Erythroblast (primary cell): ENCODE results near the gene NHSL2.

Experiments used
- DNase-seq, 2 experiments: peaks; one replicate each; lab custom pipeline; 2025; lab: John Stamatoyannopoulos, UW
- GATA1 ChIP-seq: IDR thresholded peaks from 2 replicates; pipeline ENCODE4 v1.6.1; 2011; ENCODE audit warnings: low read depth, mild to moderate bottlenecking, control low read depth, low read length, moderate library complexity
- POLR2A ChIP-seq: IDR thresholded peaks from 2 replicates; pipeline ENCODE4 v1.6.1; 2011; ENCODE audit warnings: mild to moderate bottlenecking, low read length

The NHSL2 gene

GRCh38 chrX:72040506-72040905, 129.9 kb downstream of the NHSL2 start:
- TF ChIP-seq POLR2A: no peak
- no peak for TF ChIP-seq GATA1
- no peak for DNase-seq

DNA sequence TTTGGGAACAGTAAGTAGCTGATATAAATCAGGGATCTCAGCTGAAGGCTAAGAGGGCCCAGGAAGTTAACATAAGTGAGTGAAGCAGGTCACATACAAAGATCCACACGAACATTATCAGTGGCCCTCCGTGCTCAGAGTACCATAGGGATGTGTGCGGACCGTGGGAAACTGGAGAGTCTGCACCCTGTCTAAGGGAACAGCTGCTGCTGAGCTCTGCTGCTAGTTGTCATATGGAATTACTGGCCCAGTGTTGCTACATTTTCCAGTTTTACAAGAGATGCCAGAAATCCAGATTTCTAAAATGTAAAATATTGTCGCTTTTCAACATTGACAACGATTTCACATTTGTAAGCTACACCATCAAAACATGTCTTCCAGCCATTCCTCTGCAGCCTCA, 130.5 kb downstream of the NHSL2 start:
- no peak for TF ChIP-seq GATA1
- TF ChIP-seq POLR2A: no peak
- DNase-seq: no peak

- TF ChIP-seq POLR2A (no peak), GATA1 (no peak)
- DNase-seq: peak; percentile 22 to 34
Observed at GRCh38 chrX:72041871-72042851, 131.5 kb downstream of the NHSL2 start.

DNA sequence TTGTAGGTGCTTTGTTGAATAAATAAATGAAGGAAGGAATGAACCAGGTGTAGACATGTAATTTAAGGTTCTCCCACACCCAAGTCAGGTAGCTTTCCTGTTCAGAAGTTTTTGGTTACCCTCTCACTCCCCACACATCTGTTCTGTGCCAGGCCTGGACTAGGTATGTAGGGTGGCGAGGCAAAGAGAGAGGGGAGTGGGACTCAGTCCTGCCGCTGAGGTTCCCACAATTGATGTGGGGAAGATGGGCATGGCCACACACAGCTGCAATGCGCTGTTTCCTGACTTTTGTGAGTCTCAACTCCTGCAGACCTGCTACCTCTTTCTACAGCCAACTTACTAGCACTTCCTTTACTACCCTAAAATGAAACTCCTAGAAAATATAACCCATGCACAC, 132.2 kb downstream of the NHSL2 start:
- no peak for TF ChIP-seq POLR2A
- DNase-seq: no peak

- TF ChIP-seq GATA1: no peak
- no peak for TF ChIP-seq POLR2A
Observed at GRCh38 chrX:72043636-72044035, 133.0 kb downstream of the NHSL2 start.

GRCh38 chrX:72045141-72045540, 134.5 kb downstream of the NHSL2 start:
- DNase-seq: no peak
- no peak for TF ChIP-seq POLR2A
- no peak for TF ChIP-seq GATA1

More at GRCh38 chrX:72043636-72044035, 133.0 kb downstream of the NHSL2 start:
- DNase-seq: no peak

DNA sequence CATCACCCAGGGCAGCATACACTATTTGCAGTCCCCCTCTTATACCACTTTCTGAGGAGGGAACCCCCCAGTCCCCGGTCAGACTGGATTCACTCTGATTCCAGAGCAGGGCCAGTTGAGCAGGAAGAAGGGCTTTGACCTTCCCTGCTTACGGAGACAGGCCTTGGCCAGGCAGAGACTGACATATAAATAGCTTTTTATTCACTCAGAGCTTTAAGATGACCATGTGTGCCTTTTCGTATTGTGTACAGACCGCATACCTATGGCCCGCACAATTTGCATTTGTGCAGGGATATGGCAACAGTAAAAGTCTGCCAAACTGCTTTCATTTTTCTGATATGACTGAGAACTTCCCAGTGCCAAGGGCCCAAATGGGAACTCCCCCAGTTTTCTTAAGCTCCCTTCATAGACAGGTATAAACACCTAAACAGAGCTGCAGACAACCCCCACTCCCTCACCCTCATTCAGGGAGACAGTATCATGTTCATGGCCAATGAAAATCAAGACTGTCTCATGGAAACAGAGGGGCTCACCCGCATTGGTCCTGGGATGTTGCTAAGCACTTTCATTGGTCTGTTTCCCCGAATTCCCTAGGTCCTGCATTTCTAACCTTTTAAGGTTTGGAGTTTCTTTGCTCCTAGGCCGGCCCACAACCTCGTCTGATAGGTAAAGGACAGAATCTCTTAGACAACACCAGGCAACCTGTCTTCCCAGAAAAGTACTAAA, 135.1 kb downstream of the NHSL2 start:
- TF ChIP-seq POLR2A: no peak
- TF ChIP-seq GATA1: no peak
- no peak for DNase-seq

GRCh38 chrX:72046447-72046846, 135.8 kb downstream of the NHSL2 start:
- DNase-seq: peak; percentile 20 to 37
- TF ChIP-seq POLR2A: no peak
- TF ChIP-seq GATA1: no peak

GRCh38 chrX:72048510-72049455, 138.1 kb downstream of the NHSL2 start:
- DNase-seq: peak; percentile 29 to 33
- TF ChIP-seq POLR2A (no peak), GATA1 (no peak)

- no peak for DNase-seq
- TF ChIP-seq POLR2A: no peak
- no peak for TF ChIP-seq GATA1
Observed at GRCh38 chrX:72050011-72050410, 139.4 kb downstream of the NHSL2 start.

- no peak for DNase-seq
- TF ChIP-seq POLR2A (no peak), GATA1 (no peak)
Observed at GRCh38 chrX:72051589-72051988, 140.9 kb downstream of the NHSL2 start.

GRCh38 chrX:72052415-72053090, 141.9 kb downstream of the NHSL2 start:
- TF ChIP-seq POLR2A (no peak), GATA1 (no peak)

DNA sequence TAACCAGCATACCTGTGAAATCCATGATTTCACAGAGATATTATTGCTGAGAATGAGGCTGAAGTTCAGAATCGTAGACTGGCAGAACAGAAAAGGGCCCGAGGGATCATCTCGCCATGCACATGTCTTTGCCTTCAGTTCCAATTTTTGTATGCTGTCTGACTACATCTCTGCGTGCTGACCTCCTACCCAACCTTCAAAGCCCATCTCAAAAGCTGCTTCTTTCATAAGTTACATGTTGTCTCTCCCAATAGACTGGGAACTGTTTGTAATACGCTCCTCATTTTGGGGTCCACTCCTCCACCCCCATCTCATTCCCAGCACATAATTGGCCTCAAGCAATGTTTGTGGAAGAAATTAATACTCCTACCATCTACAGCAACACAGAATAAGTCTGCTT, 142.9 kb downstream of the NHSL2 start:
- DNase-seq: no peak
- TF ChIP-seq GATA1: no peak
- no peak for TF ChIP-seq POLR2A

More at GRCh38 chrX:72052415-72053090, 141.9 kb downstream of the NHSL2 start:
- no peak for DNase-seq

- TF ChIP-seq POLR2A: no peak
- TF ChIP-seq GATA1: no peak
- DNase-seq: no peak
Observed at GRCh38 chrX:72054779-72055489, 144.3 kb downstream of the NHSL2 start.
